ENCODE results near the gene EVL. TPM values are rescaled to one million over a fixed set of nuclear protein-coding genes. Genes with fewer than 3 reads are reported as not detected.
A peak's percentile ranks its signal among the peaks of the same experiment; 100 is the strongest.

Gene EVL
- total RNA-seq, 2 donors from 2014 or later: 41.5 to 42.0 TPM

DNA sequence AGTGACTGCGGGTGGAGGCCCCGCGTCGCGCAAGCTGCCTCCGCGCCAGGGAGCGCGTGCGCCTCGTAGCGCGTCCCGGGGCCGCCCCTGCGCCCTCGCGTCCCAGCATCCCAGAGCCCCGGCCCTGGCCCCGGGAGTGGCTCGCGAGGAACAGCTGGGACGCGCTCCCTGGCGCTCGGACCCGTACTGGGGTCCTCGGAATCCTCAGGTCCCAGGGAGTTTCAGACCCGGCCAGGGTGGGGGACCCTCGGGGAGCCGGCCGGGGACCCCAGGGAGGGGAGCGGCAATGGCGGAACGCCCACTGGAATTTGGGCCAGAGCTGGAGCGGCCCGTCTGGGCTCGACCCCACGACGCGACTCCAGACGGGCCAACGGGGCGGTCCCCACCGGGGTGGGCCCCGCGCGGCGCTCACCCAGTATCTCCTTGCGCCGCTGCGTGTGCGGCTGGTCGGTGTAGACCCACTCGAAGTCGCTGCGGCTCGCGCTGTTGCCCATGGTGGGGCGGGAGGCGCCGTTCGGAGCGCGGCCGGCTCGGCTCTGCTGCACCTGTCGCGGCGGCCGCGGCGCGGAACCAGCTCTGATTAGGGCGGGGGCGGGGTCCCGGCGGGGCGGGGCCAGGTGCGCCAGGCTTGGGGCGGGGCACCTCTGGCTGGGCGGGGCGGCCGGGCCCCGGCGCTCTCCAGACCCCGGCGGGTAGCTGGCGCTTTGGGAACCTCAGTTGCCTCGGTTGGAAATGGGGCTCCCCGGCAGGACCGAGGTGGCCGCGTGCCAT lies 94.1 kb downstream of the EVL start, which contains the start of gene DEGS2:
TSS of gene DEGS2 (minus strand) at position 552 of the 771 bp plus-strand sequence. CDS start at position 494, 58 bp downstream.
- peaks cover 0 to 17% of the 10 kb centered on the region in 2 donors for H3K4me1 ChIP-seq
- peak within 1 kb of the TSS; percentile 4 to 48 for H3K4me3 ChIP-seq
- DNase-seq (ENCODE audit: low spot score): no peak
- peaks cover 0 to 12% of the 10 kb centered on the region in 2 donors for H3K9me3 ChIP-seq
- H3K27ac ChIP-seq: no peak within 1 kb of the TSS
- TF ChIP-seq, protein P1, sequence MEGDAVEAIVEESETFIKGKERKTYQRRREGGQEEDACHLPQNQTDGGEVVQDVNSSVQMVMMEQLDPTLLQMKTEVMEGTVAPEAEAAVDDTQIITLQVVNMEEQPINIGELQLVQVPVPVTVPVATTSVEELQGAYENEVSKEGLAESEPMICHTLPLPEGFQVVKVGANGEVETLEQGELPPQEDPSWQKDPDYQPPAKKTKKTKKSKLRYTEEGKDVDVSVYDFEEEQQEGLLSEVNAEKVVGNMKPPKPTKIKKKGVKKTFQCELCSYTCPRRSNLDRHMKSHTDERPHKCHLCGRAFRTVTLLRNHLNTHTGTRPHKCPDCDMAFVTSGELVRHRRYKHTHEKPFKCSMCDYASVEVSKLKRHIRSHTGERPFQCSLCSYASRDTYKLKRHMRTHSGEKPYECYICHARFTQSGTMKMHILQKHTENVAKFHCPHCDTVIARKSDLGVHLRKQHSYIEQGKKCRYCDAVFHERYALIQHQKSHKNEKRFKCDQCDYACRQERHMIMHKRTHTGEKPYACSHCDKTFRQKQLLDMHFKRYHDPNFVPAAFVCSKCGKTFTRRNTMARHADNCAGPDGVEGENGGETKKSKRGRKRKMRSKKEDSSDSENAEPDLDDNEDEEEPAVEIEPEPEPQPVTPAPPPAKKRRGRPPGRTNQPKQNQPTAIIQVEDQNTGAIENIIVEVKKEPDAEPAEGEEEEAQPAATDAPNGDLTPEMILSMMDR (IDR thresholded peaks at IDR 0.05): no peak
- no peaks in the 10 kb centered on the region for H3K36me3 ChIP-seq
- H3K27me3 ChIP-seq: peaks cover 11 to 18% of the 10 kb centered on the region in 2 donors

DNA sequence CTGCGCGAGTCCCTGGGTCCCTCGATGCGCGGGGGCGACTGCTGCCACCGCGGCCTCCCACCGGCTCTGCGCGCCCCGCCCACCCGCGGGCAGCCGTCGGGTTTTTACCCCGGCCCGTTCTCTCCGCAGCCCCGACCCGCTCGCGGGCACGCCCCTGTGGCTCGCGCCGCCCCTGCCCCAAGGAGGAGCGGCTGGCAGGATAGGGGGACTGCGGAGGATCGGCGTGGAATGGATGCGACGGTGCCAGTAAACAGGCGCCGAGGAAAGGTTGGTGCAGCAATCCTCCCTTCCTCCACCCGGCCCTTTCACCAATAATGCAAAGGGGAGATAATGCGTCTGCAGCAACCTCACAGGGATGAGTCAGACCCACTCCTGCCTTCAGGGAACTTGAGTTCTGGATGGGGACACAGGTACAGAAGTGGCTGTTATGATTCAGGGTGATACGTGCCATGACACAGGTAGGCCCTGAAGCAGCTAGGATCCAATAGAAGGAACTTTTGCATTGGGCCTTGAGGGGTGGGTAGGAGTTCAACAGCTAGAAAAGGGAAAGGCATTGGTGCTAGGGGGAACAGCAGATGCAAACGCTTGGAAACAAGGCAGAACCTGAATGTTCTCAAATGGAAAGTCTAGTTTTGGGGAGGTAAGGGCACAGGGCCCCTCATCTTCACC lies 94.8 kb downstream of the EVL start:
- Histone ChIP-seq H3K4me3 (peak overlapping the region; percentile 4 to 48), H3K9me3 (peaks cover 0 to 5% of the 10 kb centered on the region in 2 donors), H3K4me1 (peaks cover 0 to 17% of the 10 kb centered on the region in 2 donors), H3K27ac (no peak overlapping the region), H3K27me3 (peaks cover 11 to 18% of the 10 kb centered on the region in 2 donors), H3K36me3 (no peaks in the 10 kb centered on the region)
- DNase-seq (ENCODE audit: low spot score): no peak
- TF ChIP-seq, protein P1 (IDR thresholded peaks at IDR 0.05): no peak

DNA sequence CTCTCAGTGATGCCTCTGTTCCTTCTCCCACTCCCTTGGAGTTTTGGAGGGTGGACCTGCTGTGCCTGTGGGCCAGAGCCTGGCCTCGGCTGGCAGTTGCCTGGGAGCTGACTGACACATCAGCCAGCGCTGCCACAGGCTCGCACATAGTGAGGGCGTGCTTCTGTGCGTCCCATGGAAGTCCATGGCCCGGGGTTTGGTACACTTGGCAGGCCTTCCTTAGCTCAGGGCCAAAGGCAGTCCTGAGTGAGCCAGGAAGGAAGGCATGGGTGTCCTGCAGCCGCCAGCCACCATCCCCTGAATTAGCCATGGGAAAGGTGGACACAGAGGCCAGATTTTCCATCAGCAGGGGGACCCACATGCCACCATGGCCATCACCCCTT lies 95.3 kb downstream of the EVL start:
- H3K27me3 ChIP-seq: peaks cover 11 to 18% of the 10 kb centered on the region in 2 donors
- H3K36me3 ChIP-seq: no peaks in the 10 kb centered on the region
- TF ChIP-seq, protein P1 (IDR thresholded peaks at IDR 0.05): no peak
- H3K4me3 ChIP-seq: no peak overlapping the region
- H3K4me1 ChIP-seq: peaks cover 0 to 21% of the 10 kb centered on the region in 2 donors
- H3K27ac ChIP-seq: no peak overlapping the region
- no peak for DNase-seq (ENCODE audit: low spot score)
- H3K9me3 ChIP-seq: peaks cover 0 to 4% of the 10 kb centered on the region in 2 donors

DNA sequence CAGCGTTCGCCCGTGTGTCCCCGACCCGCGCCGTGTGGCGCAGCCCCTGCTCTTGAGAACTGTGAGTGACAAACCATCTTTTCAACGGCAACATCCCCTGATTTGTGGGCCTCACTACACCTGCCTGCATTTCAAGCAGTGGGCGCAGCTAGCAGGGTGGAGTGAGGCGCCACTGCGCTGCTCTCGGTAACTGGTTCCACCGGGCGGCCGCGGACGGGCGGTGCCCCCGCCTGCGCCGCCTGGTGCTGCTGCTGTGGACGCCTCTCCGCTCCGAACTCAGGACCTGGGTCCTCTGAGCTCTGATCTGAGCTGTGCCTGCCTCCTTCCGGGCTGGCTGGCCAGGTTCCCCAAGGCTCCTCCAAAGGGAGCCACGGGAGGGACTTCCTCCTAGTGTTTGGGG lies 100.2 kb downstream of the EVL start:
- Histone ChIP-seq H3K27me3 (peaks cover 0 to under 1% of the 10 kb centered on the region in 2 donors), H3K36me3 (no peaks in the 10 kb centered on the region), H3K27ac (no peak overlapping the region), H3K4me1 (peaks cover 0 to 17% of the 10 kb centered on the region in 2 donors), H3K4me3 (no peak overlapping the region), H3K9me3 (peaks cover 0 to 2% of the 10 kb centered on the region in 2 donors)
- TF ChIP-seq, protein P1 (IDR thresholded peaks at IDR 0.05): peak in 1 of 2 donors; percentile 33
- no peak for DNase-seq (ENCODE audit: low spot score)

DNA sequence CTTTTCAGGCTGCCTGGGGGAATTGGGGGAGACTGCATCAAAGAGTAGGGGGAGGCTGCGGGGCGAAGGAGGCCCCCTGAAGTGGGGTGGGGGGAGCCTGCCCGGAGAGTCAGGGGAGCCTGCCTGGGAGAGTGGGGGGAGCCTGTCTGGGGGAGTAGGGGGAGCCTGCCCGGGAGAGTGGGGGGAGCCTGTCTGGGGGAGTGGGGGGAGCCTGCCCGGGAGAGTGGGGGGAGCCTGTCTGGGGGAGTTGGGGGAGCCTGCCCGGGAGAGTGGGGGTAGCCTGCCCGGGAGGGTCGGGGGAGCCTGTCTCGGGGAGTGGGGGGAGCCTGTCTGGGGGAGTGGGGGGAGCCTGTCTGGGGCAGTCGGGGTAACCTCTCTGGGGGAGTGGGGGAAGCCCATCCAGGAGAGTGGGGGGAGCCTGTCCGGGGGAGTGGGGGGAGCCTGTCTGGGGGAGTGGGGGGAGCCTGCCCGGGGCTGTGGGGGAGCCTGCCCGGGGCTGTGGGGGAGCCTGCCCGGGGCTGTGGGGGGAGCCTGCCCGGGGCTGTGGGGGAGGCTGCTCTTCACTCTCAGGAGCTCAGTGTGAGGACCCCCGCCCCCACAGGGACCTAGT lies 100.7 kb downstream of the EVL start:
- peaks cover 0 to 17% of the 10 kb centered on the region in 2 donors for H3K4me1 ChIP-seq
- H3K4me3 ChIP-seq: peak overlapping the region in 1 of 2 donors; percentile 40
- no peak overlapping the region for H3K27ac ChIP-seq
- no peaks in the 10 kb centered on the region for H3K9me3 ChIP-seq
- no peak for DNase-seq (ENCODE audit: low spot score)
- no peaks in the 10 kb centered on the region for H3K36me3 ChIP-seq
- TF ChIP-seq, protein P1 (IDR thresholded peaks at IDR 0.05): no peak
- H3K27me3 ChIP-seq: no peaks in the 10 kb centered on the region

Data from right atrium auricular region (tissue), 2 donors.